ENCODE results near the gene LDAH.

DNA sequence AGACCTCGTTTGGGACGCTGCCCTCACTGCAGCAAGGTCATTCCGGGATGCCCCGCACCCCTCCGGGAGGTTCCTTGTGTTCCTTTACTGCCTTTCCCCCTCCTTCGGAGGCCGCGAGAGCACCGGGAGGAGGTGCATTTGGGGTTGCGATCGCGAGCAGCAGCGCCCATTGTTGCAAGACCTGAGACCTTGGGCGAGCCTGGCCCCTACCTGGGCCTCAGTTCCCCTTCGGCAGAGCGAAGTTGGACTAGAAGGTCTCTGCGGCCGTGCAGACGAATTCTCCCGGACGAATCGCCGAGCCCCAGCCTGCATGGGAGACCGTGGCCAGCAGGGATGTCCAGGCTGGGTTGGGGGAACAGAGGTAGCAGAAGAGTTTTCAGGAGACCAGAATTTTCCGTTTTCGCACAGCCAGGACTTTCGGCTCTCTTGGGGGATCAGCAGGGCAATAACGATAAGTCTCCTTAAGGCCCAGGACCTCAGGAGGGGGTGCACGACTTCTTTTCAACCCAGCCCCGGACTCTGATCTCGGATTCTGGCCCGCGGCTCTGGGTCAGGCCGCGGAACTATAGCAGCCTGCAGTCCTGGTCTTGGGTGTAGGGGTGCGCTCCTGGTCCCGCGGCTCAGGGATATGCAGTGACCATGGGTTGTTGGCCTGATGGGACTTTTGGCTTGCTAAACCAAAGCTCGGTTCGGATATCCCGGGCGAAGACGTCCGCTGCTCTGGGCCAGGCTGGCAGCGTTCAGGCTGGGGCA is 153.2 kb downstream of the LDAH start:
- TF ChIP-seq PBX3 (IDR thresholded peaks at IDR 0.05; ENCODE audit: insufficient replicate concordance, low read depth, low read length) (no peak), HCFC1 (IDR thresholded peaks at IDR 0.05; ENCODE audit: low read length) (no peak), CTCF (IDR thresholded peaks at IDR 0.05 in 2 of 3, conservative IDR thresholded peaks at IDR 0.05 in 1 of 3; ENCODE audit: control insufficient read depth in 2 of 3, extremely low read depth in 1 of 3, insufficient read depth in 1 of 3, low read depth in 3 of 3, low read length in 3 of 3) (no peak), BHLHE40 (IDR thresholded peaks at IDR 0.05; ENCODE audit: borderline replicate concordance in 1 of 2, low read depth in 2 of 2, low read length in 1 of 2) (no peak), JUNB (IDR thresholded peaks at IDR 0.05) (no peak), SUZ12 (IDR thresholded peaks at IDR 0.05; ENCODE audit: unreplicated experiment) (no peak), NFYA (IDR thresholded peaks at IDR 0.05; ENCODE audit: borderline replicate concordance, low read depth, low read length) (no peak), NFIC (IDR thresholded peaks at IDR 0.05; ENCODE audit: low read depth, low read length) (no peak), RAD21 (IDR thresholded peaks at IDR 0.05; ENCODE audit: insufficient read depth, low read depth, low read length) (no peak), FOXK2 (IDR thresholded peaks at IDR 0.05) (no peak), ZNF274 (IDR thresholded peaks at IDR 0.05; ENCODE audit: insufficient read depth, insufficient read length) (no peak)

Measured in GM12878 (cell line).